ENCODE measurements around the gene ANKS1B.

The ANKS1B gene

GRCh38 chr12:99066726-99067125 is 918.0 kb downstream of the ANKS1B start:
- TF ChIP-seq CTCF (conservative IDR thresholded peaks at IDR 0.05; ENCODE audit: control insufficient read depth, insufficient read depth, low read depth, low read length), result no peak
- H3K4me3 ChIP-seq (ENCODE audit: control insufficient read depth, low read depth, low read length), result no peak overlapping the region
- DNase-seq (ENCODE audit: low read depth), result no peak

- no peak for DNase-seq (ENCODE audit: low read depth)
- no peak overlapping the region for H3K4me3 ChIP-seq (ENCODE audit: control insufficient read depth, low read depth, low read length)
- TF ChIP-seq CTCF (conservative IDR thresholded peaks at IDR 0.05; ENCODE audit: control insufficient read depth, insufficient read depth, low read depth, low read length), result no peak
Measured at GRCh38 chr12:99063182-99063581, 921.6 kb downstream of the ANKS1B start.

GRCh38 chr12:99059824-99060511 is 924.8 kb downstream of the ANKS1B start:
- DNase-seq (ENCODE audit: low read depth), result peak; percentile 44
- no peak overlapping the region for H3K4me3 ChIP-seq (ENCODE audit: control insufficient read depth, low read depth, low read length)
- TF ChIP-seq CTCF (conservative IDR thresholded peaks at IDR 0.05; ENCODE audit: control insufficient read depth, insufficient read depth, low read depth, low read length), result no peak

GRCh38 chr12:99057670-99058069 is 927.1 kb downstream of the ANKS1B start:
- no peak for DNase-seq (ENCODE audit: low read depth)
- no peak for TF ChIP-seq CTCF (conservative IDR thresholded peaks at IDR 0.05; ENCODE audit: control insufficient read depth, insufficient read depth, low read depth, low read length)
- H3K4me3 ChIP-seq (ENCODE audit: control insufficient read depth, low read depth, low read length), result no peak overlapping the region

GRCh38 chr12:99056186-99056585 is 928.5 kb downstream of the ANKS1B start:
- DNase-seq (ENCODE audit: low read depth), result no peak
- no peak overlapping the region for H3K4me3 ChIP-seq (ENCODE audit: control insufficient read depth, low read depth, low read length)
- no peak for TF ChIP-seq CTCF (conservative IDR thresholded peaks at IDR 0.05; ENCODE audit: control insufficient read depth, insufficient read depth, low read depth, low read length)

- TF ChIP-seq CTCF (conservative IDR thresholded peaks at IDR 0.05; ENCODE audit: control insufficient read depth, insufficient read depth, low read depth, low read length), result no peak
- no peak overlapping the region for H3K4me3 ChIP-seq (ENCODE audit: control insufficient read depth, low read depth, low read length)
- no peak for DNase-seq (ENCODE audit: low read depth)
Measured at GRCh38 chr12:99055299-99055698, 929.4 kb downstream of the ANKS1B start.

All from fibroblast of mammary gland (primary cell).